Vagina (tissue), 2 donors: ENCODE data around the gene CAMK1G. TPM values are rescaled to one million over a fixed set of nuclear protein-coding genes. Genes with fewer than 3 reads are reported as not detected.

Experiments
- DNase-seq, 2 donors: peaks; one replicate each; pipeline ENCODE4 v3.0.0-alpha.2; 2017; ENCODE audit errors: extremely low spot score in 2 of 2
- H3K27ac ChIP-seq: fragments of 200-600 bp; sonication (generic); one replicate; pipeline ENCODE4 v1.5.1; 2019
- H3K27me3 ChIP-seq: fragments of 200-600 bp; sonication (generic); one replicate; pipeline ENCODE4 v1.5.1; 2019
- H3K36me3 ChIP-seq, 2 donors: fragments of 200-600 bp; sonication (generic); one replicate each; pipeline ENCODE4 v1.5.1; 2017 to 2019
- H3K4me1 ChIP-seq: fragments of 200-600 bp; sonication (generic); one replicate; pipeline ENCODE4 v1.5.1; 2019
- H3K4me3 ChIP-seq, 2 donors: fragments of 200-600 bp; sonication (generic); 1 replicate in 1 of 2; 2 replicates in 1 of 2; pipeline ENCODE4 v1.5.1; 2016 to 2019
- H3K9me3 ChIP-seq: fragments of 200-600 bp; sonication (generic); one replicate; pipeline ENCODE4 v1.5.1; 2019
- CTCF ChIP-seq, 3 experiments: fragments of 450-650 bp in 2 of 3; fragments of 200-600 bp in 1 of 3; sonication (generic) in 1 of 3; IDR thresholded peaks; one replicate each; pipeline ENCODE4 v1.5.1; 2017 to 2019; ENCODE audit warnings: antibody characterized with exemption in 3 of 3, mild to moderate bottlenecking in 2 of 3, moderate library complexity in 2 of 3
- POLR2A ChIP-seq, 2 donors: fragments of 450-650 bp; IDR thresholded peaks; one replicate each; pipeline ENCODE4 v1.6.1; 2017; ENCODE audit warnings: antibody characterized with exemption in 2 of 2, mild to moderate bottlenecking in 2 of 2, moderate library complexity in 2 of 2
- POLR2AphosphoS5 ChIP-seq, 2 donors: sonication (generic); formaldehyde crosslinking; IDR thresholded peaks; one replicate each; pipeline ENCODE4 v1.9.0; 2017; ENCODE audit warnings: antibody characterized with exemption in 2 of 2, mild to moderate bottlenecking in 2 of 2, low read depth in 1 of 2; ENCODE audit not compliant: insufficient read depth in 1 of 2
- intact Hi-C: fragments of 100-400 bp; cut with DNase I; formaldehyde crosslinking; loops from one replicate; pipeline ENCODE4 v1.15.1; 2023
- total RNA-seq: library from RNA; depleted of rRNA; stranded (reverse); fragments of >200 nt; gene quantifications from one replicate; pipeline ENCODE4 v1.2.3, GENCODE V29; 2016

The CAMK1G gene
- total RNA-seq, 1 donor from 2014 or later, result not detected

- Histone ChIP-seq H3K36me3 (no peaks in the 10 kb centered on the region), H3K27me3 (no peaks in the 10 kb centered on the region), H3K4me1 (peaks cover 44% of the 10 kb centered on the region), H3K9me3 (no peaks in the 10 kb centered on the region), H3K27ac (no peak overlapping the region), H3K4me3 (no peak overlapping the region)
- TF ChIP-seq POLR2A (IDR thresholded peaks at IDR 0.05), result no peak
- no peak for TF ChIP-seq POLR2AphosphoS5 (IDR thresholded peaks at IDR 0.05; ENCODE audit: insufficient read depth in 1 of 2, low read depth in 1 of 2)
- TF ChIP-seq CTCF (IDR thresholded peaks at IDR 0.05), result no peak
- intact Hi-C loops, result no loop called here
- DNase-seq, result no peak
Observed at GRCh38 chr1:209653915-209654351, 70.4 kb downstream of the CAMK1G start.

- TF ChIP-seq POLR2AphosphoS5 (IDR thresholded peaks at IDR 0.05; ENCODE audit: insufficient read depth in 1 of 2, low read depth in 1 of 2) (peak in 1 of 2 donors; percentile 25), CTCF (IDR thresholded peaks at IDR 0.05) (no peak)
- DNase-seq, result no peak
- intact Hi-C loops, result no loop called here
- Histone ChIP-seq H3K27me3 (no peaks in the 10 kb centered on the region), H3K9me3 (no peaks in the 10 kb centered on the region), H3K27ac (no peak overlapping the region), H3K4me3 (no peak overlapping the region), H3K4me1 (peaks cover 35% of the 10 kb centered on the region), H3K36me3 (no peaks in the 10 kb centered on the region)
Observed at GRCh38 chr1:209655411-209656231, 72.1 kb downstream of the CAMK1G start.

GRCh38 chr1:209657140-209657879 is 73.8 kb downstream of the CAMK1G start:
- no peak for TF ChIP-seq CTCF (IDR thresholded peaks at IDR 0.05)
- no peak for TF ChIP-seq POLR2A (IDR thresholded peaks at IDR 0.05)
- no peak for TF ChIP-seq POLR2AphosphoS5 (IDR thresholded peaks at IDR 0.05; ENCODE audit: insufficient read depth in 1 of 2, low read depth in 1 of 2)
- Histone ChIP-seq H3K27ac (no peak overlapping the region), H3K9me3 (no peaks in the 10 kb centered on the region), H3K36me3 (no peaks in the 10 kb centered on the region), H3K27me3 (no peaks in the 10 kb centered on the region), H3K4me1 (peaks cover 19% of the 10 kb centered on the region), H3K4me3 (no peak overlapping the region)
- no peak for DNase-seq
- intact Hi-C loops, result no loop called here

GRCh38 chr1:209657918-209658317 is 74.4 kb downstream of the CAMK1G start:
- Histone ChIP-seq H3K4me1 (peaks cover 16% of the 10 kb centered on the region), H3K27ac (no peak overlapping the region), H3K9me3 (no peaks in the 10 kb centered on the region), H3K27me3 (no peaks in the 10 kb centered on the region), H3K36me3 (no peaks in the 10 kb centered on the region), H3K4me3 (no peak overlapping the region)
- intact Hi-C loops, result no loop called here
- no peak for DNase-seq
- TF ChIP-seq POLR2AphosphoS5 (IDR thresholded peaks at IDR 0.05; ENCODE audit: insufficient read depth in 1 of 2, low read depth in 1 of 2) (no peak), CTCF (IDR thresholded peaks at IDR 0.05) (no peak), POLR2A (IDR thresholded peaks at IDR 0.05) (no peak)
